ENCODE data around the gene XXYLT1.

The XXYLT1 gene

GRCh38 chr3:195069501-195070251 is 201.3 kb downstream of the XXYLT1 start:
- H3K27me3 ChIP-seq (ENCODE audit: insufficient read depth, low read depth) = no peaks in the 10 kb centered on the region
- H3K4me3 ChIP-seq (IDR thresholded peaks at IDR 0.05; ENCODE audit: insufficient read depth, low read depth, low read length) = no peak overlapping the region
- no peak overlapping the region for H3K9ac ChIP-seq
- no peaks in the 10 kb centered on the region for H4K20me1 ChIP-seq (ENCODE audit: insufficient read depth)
- TF ChIP-seq CTCF (conservative IDR thresholded peaks at IDR 0.05; ENCODE audit: low read depth, low read length) = no peak
- no peaks in the 10 kb centered on the region for H3K36me3 ChIP-seq (ENCODE audit: insufficient read depth)
- no peak overlapping the region for H2AFZ ChIP-seq (ENCODE audit: low read depth)
- H3K27ac ChIP-seq = no peak overlapping the region
- H3K4me2 ChIP-seq = no peak overlapping the region
- H3K4me1 ChIP-seq (ENCODE audit: low read depth, poor library complexity, severe bottlenecking) = peaks cover 1% of the 10 kb centered on the region
- no peaks in the 10 kb centered on the region for H3K79me2 ChIP-seq (ENCODE audit: insufficient read depth, low read depth)

GRCh38 chr3:195068084-195069080 is 202.6 kb downstream of the XXYLT1 start:
- Histone ChIP-seq H3K4me3 (IDR thresholded peaks at IDR 0.05; ENCODE audit: insufficient read depth, low read depth, low read length) (no peak overlapping the region), H3K79me2 (ENCODE audit: insufficient read depth, low read depth) (no peaks in the 10 kb centered on the region), H3K27me3 (ENCODE audit: insufficient read depth, low read depth) (no peaks in the 10 kb centered on the region), H4K20me1 (ENCODE audit: insufficient read depth) (no peaks in the 10 kb centered on the region), H2AFZ (ENCODE audit: low read depth) (no peak overlapping the region), H3K27ac (no peak overlapping the region), H3K36me3 (ENCODE audit: insufficient read depth) (no peaks in the 10 kb centered on the region), H3K9ac (no peak overlapping the region), H3K4me2 (no peak overlapping the region), H3K4me1 (ENCODE audit: low read depth, poor library complexity, severe bottlenecking) (peaks cover 12% of the 10 kb centered on the region)
- TF ChIP-seq CTCF (conservative IDR thresholded peaks at IDR 0.05; ENCODE audit: low read depth, low read length) = no peak

GRCh38 chr3:195066441-195066841 is 204.5 kb downstream of the XXYLT1 start:
- Histone ChIP-seq H3K4me2 (no peak overlapping the region), H3K79me2 (ENCODE audit: insufficient read depth, low read depth) (no peaks in the 10 kb centered on the region), H3K4me1 (ENCODE audit: low read depth, poor library complexity, severe bottlenecking) (peaks cover 12% of the 10 kb centered on the region), H2AFZ (ENCODE audit: low read depth) (no peak overlapping the region), H3K36me3 (ENCODE audit: insufficient read depth) (no peaks in the 10 kb centered on the region), H3K27ac (no peak overlapping the region), H3K9ac (no peak overlapping the region), H3K27me3 (ENCODE audit: insufficient read depth, low read depth) (no peaks in the 10 kb centered on the region), H4K20me1 (ENCODE audit: insufficient read depth) (no peaks in the 10 kb centered on the region), H3K4me3 (IDR thresholded peaks at IDR 0.05; ENCODE audit: insufficient read depth, low read depth, low read length) (no peak overlapping the region)
- TF ChIP-seq CTCF (conservative IDR thresholded peaks at IDR 0.05; ENCODE audit: low read depth, low read length) = no peak

- Histone ChIP-seq H3K36me3 (ENCODE audit: insufficient read depth) (no peaks in the 10 kb centered on the region), H3K27ac (no peak overlapping the region), H3K4me3 (IDR thresholded peaks at IDR 0.05; ENCODE audit: insufficient read depth, low read depth, low read length) (no peak overlapping the region), H3K9ac (no peak overlapping the region), H3K4me2 (no peak overlapping the region), H2AFZ (ENCODE audit: low read depth) (no peak overlapping the region), H3K79me2 (ENCODE audit: insufficient read depth, low read depth) (no peaks in the 10 kb centered on the region), H4K20me1 (ENCODE audit: insufficient read depth) (no peaks in the 10 kb centered on the region), H3K4me1 (ENCODE audit: low read depth, poor library complexity, severe bottlenecking) (peaks cover 12% of the 10 kb centered on the region), H3K27me3 (ENCODE audit: insufficient read depth, low read depth) (no peaks in the 10 kb centered on the region)
- no peak for TF ChIP-seq CTCF (conservative IDR thresholded peaks at IDR 0.05; ENCODE audit: low read depth, low read length)
Observed at GRCh38 chr3:195065864-195066185, 205.1 kb downstream of the XXYLT1 start.
